Ovary (tissue), 3 donors: ENCODE results near the gene IL17RD.

Experiments used
- EP300 ChIP-seq: sonication (generic); formaldehyde crosslinking; IDR thresholded peaks from one replicate; pipeline ENCODE4 v1.6.1; 2017; ENCODE audit warnings: antibody characterized with exemption
- POLR2A ChIP-seq: fragments of 450-650 bp; IDR thresholded peaks from one replicate; pipeline ENCODE4 v1.6.1; 2017; ENCODE audit warnings: antibody characterized with exemption, mild to moderate bottlenecking, moderate library complexity
- TF ChIP-seq, protein P1 (sequence below), 3 donors: fragments of 450-650 bp in 2 of 3; fragments of 200-600 bp in 1 of 3; IDR thresholded peaks; one replicate each; pipeline versions ENCODE4 v1.5.1 to v1.8.0; 2016 to 2022; ENCODE audit warnings: antibody characterized with exemption in 3 of 3, mild to moderate bottlenecking in 1 of 3
- donor health status: DM: no; HTN: no; CAD: no.

DNA sequence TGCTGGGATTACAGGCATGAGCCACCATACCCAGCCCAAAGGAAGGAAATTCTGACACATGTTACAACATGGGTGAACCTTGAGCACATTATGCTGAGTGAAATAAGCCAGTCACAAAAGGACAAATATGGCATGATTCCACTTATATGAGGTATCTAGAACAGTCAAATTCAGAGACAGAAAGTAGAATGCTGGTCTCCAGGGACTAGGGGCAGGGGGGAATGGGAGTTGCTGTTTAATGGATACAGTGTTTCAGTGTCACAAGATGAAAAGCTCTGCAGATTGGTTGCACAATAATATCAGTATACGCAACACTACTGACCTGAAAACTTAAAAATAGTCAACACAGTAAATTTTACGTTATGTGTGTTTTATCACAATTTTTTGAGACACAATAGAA is 100.6 kb downstream of the IL17RD start:
- TF ChIP-seq, protein P1, sequence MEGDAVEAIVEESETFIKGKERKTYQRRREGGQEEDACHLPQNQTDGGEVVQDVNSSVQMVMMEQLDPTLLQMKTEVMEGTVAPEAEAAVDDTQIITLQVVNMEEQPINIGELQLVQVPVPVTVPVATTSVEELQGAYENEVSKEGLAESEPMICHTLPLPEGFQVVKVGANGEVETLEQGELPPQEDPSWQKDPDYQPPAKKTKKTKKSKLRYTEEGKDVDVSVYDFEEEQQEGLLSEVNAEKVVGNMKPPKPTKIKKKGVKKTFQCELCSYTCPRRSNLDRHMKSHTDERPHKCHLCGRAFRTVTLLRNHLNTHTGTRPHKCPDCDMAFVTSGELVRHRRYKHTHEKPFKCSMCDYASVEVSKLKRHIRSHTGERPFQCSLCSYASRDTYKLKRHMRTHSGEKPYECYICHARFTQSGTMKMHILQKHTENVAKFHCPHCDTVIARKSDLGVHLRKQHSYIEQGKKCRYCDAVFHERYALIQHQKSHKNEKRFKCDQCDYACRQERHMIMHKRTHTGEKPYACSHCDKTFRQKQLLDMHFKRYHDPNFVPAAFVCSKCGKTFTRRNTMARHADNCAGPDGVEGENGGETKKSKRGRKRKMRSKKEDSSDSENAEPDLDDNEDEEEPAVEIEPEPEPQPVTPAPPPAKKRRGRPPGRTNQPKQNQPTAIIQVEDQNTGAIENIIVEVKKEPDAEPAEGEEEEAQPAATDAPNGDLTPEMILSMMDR (IDR thresholded peaks at IDR 0.05), result no peak
- TF ChIP-seq POLR2A (no peak), EP300 (no peak)
